Tibial nerve (tissue), 4 donors: ENCODE measurements around the gene ROR1. TPM values are rescaled to one million over a fixed set of nuclear protein-coding genes. Genes with fewer than 3 reads are reported as not detected.

ENCODE experiments used
- DNase-seq, 2 donors: peaks; one replicate each; pipeline ENCODE4 v3.0.0-alpha.2; 2019; ENCODE audit warnings: low spot score in 2 of 2
- H3K27ac ChIP-seq, 4 donors: fragments of 200-600 bp; sonication (generic) in 3 of 4; one replicate each; pipeline ENCODE4 v1.5.1; 2017 to 2019; ENCODE audit warnings: mild to moderate bottlenecking in 1 of 4
- H3K27me3 ChIP-seq, 2 donors: fragments of 200-600 bp; sonication (generic) in 1 of 2; one replicate each; pipeline versions ENCODE4 v1.5.1 to v1.6.0; 2017 to 2019
- H3K36me3 ChIP-seq, 3 donors: fragments of 200-600 bp; sonication (generic); one replicate each; pipeline ENCODE4 v1.5.1; 2018 to 2019
- H3K4me1 ChIP-seq, 4 donors: fragments of 200-600 bp; sonication (generic) in 3 of 4; one replicate each; pipeline ENCODE4 v1.5.1; 2017 to 2019
- H3K4me3 ChIP-seq, 4 donors: fragments of 200-600 bp; sonication (generic) in 3 of 4; one replicate each; pipeline ENCODE4 v1.5.1; 2017 to 2019; ENCODE audit warnings: mild to moderate bottlenecking in 1 of 4, moderate library complexity in 1 of 4
- H3K9me3 ChIP-seq, 4 donors: fragments of 200-600 bp; sonication (generic) in 3 of 4; one replicate each; pipeline ENCODE4 v1.5.1; 2017 to 2019
- EP300 ChIP-seq, 2 donors: sonication (generic); formaldehyde crosslinking; IDR thresholded peaks; one replicate each; pipeline ENCODE4 v1.6.1; 2017; ENCODE audit warnings: antibody characterized with exemption in 2 of 2, mild to moderate bottlenecking in 1 of 2
- POLR2A ChIP-seq, 2 donors: fragments of 450-650 bp; IDR thresholded peaks; one replicate each; pipeline ENCODE4 v1.6.1; 2017; ENCODE audit warnings: antibody characterized with exemption in 2 of 2, mild to moderate bottlenecking in 2 of 2, moderate library complexity in 2 of 2
- whole genome bisulfite sequencing, 2 donors: methylation state at CpG; one replicate each; pipeline ENCODE4 v1.1.5; 2018; 5-methylcytosine and 5-hydroxymethylcytosine counted together
- total RNA-seq, 4 donors: library from RNA; depleted of rRNA; stranded (reverse); fragments of >200 nt; gene quantifications; one replicate each; pipeline ENCODE4 v1.1.0, GENCODE V29; 2016
- TF ChIP-seq, protein P1 (sequence below), 5 experiments: fragments of 200-600 bp in 3 of 5; fragments of 450-650 bp in 2 of 5; sonication (generic) in 3 of 5; IDR thresholded peaks; one replicate each; pipeline ENCODE4 v1.5.1; 2016 to 2019; ENCODE audit warnings: antibody characterized with exemption in 5 of 5, mild to moderate bottlenecking in 3 of 5, moderate library complexity in 2 of 5

The ROR1 gene
- total RNA-seq, 4 donors from 2014 or later, result 10.5 to 47.7 (median 43.7) TPM

GRCh38 chr1:63977466-63977865 is 203.6 kb downstream of the ROR1 start:
- no peak for DNase-seq
- Histone ChIP-seq H3K4me1 (peaks cover 0 to 7% (median 0%) of the 10 kb centered on the region in 4 donors), H3K4me3 (no peak overlapping the region), H3K27me3 (no peaks in the 10 kb centered on the region), H3K27ac (no peak overlapping the region), H3K36me3 (no peaks in the 10 kb centered on the region), H3K9me3 (no peaks in the 10 kb centered on the region)
- TF ChIP-seq POLR2A (IDR thresholded peaks at IDR 0.05), result no peak
- TF ChIP-seq EP300 (IDR thresholded peaks at IDR 0.05), result no peak
- TF ChIP-seq, protein P1, sequence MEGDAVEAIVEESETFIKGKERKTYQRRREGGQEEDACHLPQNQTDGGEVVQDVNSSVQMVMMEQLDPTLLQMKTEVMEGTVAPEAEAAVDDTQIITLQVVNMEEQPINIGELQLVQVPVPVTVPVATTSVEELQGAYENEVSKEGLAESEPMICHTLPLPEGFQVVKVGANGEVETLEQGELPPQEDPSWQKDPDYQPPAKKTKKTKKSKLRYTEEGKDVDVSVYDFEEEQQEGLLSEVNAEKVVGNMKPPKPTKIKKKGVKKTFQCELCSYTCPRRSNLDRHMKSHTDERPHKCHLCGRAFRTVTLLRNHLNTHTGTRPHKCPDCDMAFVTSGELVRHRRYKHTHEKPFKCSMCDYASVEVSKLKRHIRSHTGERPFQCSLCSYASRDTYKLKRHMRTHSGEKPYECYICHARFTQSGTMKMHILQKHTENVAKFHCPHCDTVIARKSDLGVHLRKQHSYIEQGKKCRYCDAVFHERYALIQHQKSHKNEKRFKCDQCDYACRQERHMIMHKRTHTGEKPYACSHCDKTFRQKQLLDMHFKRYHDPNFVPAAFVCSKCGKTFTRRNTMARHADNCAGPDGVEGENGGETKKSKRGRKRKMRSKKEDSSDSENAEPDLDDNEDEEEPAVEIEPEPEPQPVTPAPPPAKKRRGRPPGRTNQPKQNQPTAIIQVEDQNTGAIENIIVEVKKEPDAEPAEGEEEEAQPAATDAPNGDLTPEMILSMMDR (IDR thresholded peaks at IDR 0.05), result no peak
- WGBS, 2 donors, result 85 to 93% methylated on average over 1 of the region's 1 CpG

DNA sequence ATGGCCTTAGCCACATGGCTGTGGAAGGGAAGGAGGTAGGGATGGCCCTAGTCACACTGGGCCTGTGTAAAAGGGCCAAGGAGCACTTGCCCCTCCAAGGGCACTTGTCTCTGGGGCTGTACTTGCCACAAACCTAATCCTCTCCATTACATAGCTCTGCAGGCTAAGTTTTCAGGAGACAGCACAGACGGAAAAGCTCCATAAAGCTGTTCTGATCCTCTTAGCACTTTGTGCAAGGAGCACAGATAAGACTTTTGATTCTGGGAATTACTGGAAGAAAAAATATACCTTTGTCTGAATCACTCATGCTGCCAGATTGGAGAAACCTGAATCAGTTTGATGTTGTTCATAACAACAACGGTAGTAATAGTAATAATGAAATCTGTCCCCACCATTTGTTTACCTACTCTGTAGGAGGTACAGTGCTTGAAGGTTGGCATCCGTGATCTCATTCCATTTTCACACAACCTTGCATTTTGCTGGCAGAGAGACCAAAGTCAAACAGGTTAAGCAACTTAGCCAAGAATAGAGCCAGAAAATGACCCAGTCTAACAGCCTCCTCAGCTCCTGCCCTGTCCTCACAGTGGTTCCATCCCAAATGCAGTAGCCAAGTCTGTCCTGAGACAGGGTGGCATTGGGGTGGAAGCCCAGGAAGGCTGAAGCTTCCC is 207.1 kb downstream of the ROR1 start:
- no peaks in the 10 kb centered on the region for H3K36me3 ChIP-seq
- H3K4me3 ChIP-seq, result no peak overlapping the region
- no peaks in the 10 kb centered on the region for H3K27me3 ChIP-seq
- no peak overlapping the region for H3K27ac ChIP-seq
- H3K9me3 ChIP-seq, result no peaks in the 10 kb centered on the region
- no peak for DNase-seq
- 94 to 96% methylated on average over 3 of the region's 3 CpGs for WGBS, 2 donors
- TF ChIP-seq EP300 (IDR thresholded peaks at IDR 0.05) (no peak), POLR2A (IDR thresholded peaks at IDR 0.05) (no peak)
- TF ChIP-seq, protein P1 (IDR thresholded peaks at IDR 0.05), result no peak
- peaks cover 0 to 21% (median 1%) of the 10 kb centered on the region in 4 donors for H3K4me1 ChIP-seq

DNA sequence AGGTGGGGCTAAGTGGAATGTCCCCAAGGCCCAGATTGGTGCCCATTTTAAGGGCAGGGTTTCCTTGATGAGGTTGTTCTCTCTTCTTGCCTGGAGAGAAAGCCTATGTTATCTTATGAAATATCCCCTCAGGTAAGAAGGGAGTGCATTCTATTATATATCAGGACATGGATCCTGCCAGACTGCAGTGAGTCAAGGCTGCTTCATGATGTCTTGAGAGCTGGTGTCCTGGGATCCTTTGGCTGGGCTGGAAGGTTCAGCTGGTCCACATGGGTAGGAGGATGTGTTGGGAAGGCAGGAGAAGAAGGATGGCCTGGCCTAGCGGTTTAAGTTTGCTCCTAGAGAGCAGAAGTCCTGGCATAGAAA is 207.6 kb downstream of the ROR1 start:
- no peak overlapping the region for H3K27ac ChIP-seq
- 88 to 100% methylated on average over 1 of the region's 1 CpG for WGBS, 2 donors
- DNase-seq, result no peak
- no peaks in the 10 kb centered on the region for H3K27me3 ChIP-seq
- TF ChIP-seq, protein P1 (IDR thresholded peaks at IDR 0.05), result no peak
- TF ChIP-seq POLR2A (IDR thresholded peaks at IDR 0.05) (no peak), EP300 (IDR thresholded peaks at IDR 0.05) (no peak)
- no peaks in the 10 kb centered on the region for H3K9me3 ChIP-seq
- H3K36me3 ChIP-seq, result no peaks in the 10 kb centered on the region
- H3K4me1 ChIP-seq, result peaks cover 0 to 21% (median 1%) of the 10 kb centered on the region in 4 donors
- no peak overlapping the region for H3K4me3 ChIP-seq

- TF ChIP-seq POLR2A (IDR thresholded peaks at IDR 0.05) (no peak), EP300 (IDR thresholded peaks at IDR 0.05) (no peak)
- TF ChIP-seq, protein P1 (IDR thresholded peaks at IDR 0.05), result no peak
- Histone ChIP-seq H3K27ac (no peak overlapping the region), H3K4me3 (no peak overlapping the region), H3K36me3 (no peaks in the 10 kb centered on the region), H3K4me1 (peaks cover 0 to 21% (median 3%) of the 10 kb centered on the region in 4 donors), H3K9me3 (no peaks in the 10 kb centered on the region), H3K27me3 (no peaks in the 10 kb centered on the region)
- DNase-seq, result no peak
- 77 to 81% methylated on average over 3 of the region's 3 CpGs for WGBS, 2 donors
These were observed 208.4 kb downstream of the ROR1 start for GRCh38 chr1:63982201-63982600.

GRCh38 chr1:63983391-63984256 is 209.8 kb downstream of the ROR1 start:
- no peaks in the 10 kb centered on the region for H3K27me3 ChIP-seq
- H3K36me3 ChIP-seq, result no peaks in the 10 kb centered on the region
- WGBS, 2 donors, result 64 to 66% methylated on average over 7 of the region's 7 CpGs
- H3K4me1 ChIP-seq, result peaks cover 0 to 21% (median 4%) of the 10 kb centered on the region in 4 donors
- TF ChIP-seq, protein P1 (IDR thresholded peaks at IDR 0.05), result no peak
- TF ChIP-seq POLR2A (IDR thresholded peaks at IDR 0.05), result no peak
- H3K27ac ChIP-seq, result peak overlapping the region in 1 of 4 donors; percentile 14
- no peak for DNase-seq
- no peaks in the 10 kb centered on the region for H3K9me3 ChIP-seq
- no peak overlapping the region for H3K4me3 ChIP-seq
